WTC11 (cell line): ENCODE results near the gene HAND2. TPM values are rescaled to one million over a fixed set of nuclear protein-coding genes. Genes with fewer than 3 reads are reported as not detected.
A peak's percentile ranks its signal among the peaks of the same experiment; 100 is the strongest.

Source experiments
- ATAC-seq: fragments of 200-7000 bp; cut with Tn5 transposase; 2 replicates; pipeline ENCODE4 v1.10.0; 2021; ENCODE audit warnings: mild to moderate bottlenecking, moderate library complexity
- CTCF ChIA-PET: fragments of 300-600 bp; sonication (Branson Sonifier 250); formaldehyde crosslinking; loops from one replicate; lab custom pipeline; 2021; ENCODE audit warnings: antibody characterized with exemption; lab: Charles Lee
- POLR2A ChIA-PET: fragments of 350-600 bp; sonication (Branson Sonifier 250); formaldehyde crosslinking; loops from one replicate; lab custom pipeline; 2021; ENCODE audit warnings: antibody characterized with exemption; lab: Charles Lee
- DNase-seq: peaks from one replicate; pipeline ENCODE4 v3.0.0; 2021; ENCODE audit warnings: low spot score
- H3K27ac Mint-ChIP-seq: 2 replicates; pipeline ENCODE4 v1.8.0; 2021; ENCODE audit warnings: mixed read lengths
- H3K27me3 Mint-ChIP-seq: 2 replicates; pipeline ENCODE4 v1.8.0; 2021; ENCODE audit warnings: low read depth, mild to moderate bottlenecking, moderate library complexity, mixed read lengths
- H3K36me3 Mint-ChIP-seq: 2 replicates; pipeline ENCODE4 v1.8.0; 2021; ENCODE audit warnings: mixed read lengths
- H3K4me1 Mint-ChIP-seq: 2 replicates; pipeline ENCODE4 v1.8.0; 2022; ENCODE audit warnings: mixed read lengths
- H3K4me3 Mint-ChIP-seq: 2 replicates; pipeline ENCODE4 v1.8.0; 2021; ENCODE audit warnings: mild to moderate bottlenecking, moderate library complexity, mixed read lengths
- H3K9me3 Mint-ChIP-seq: 2 replicates; pipeline ENCODE4 v1.8.0; 2021; ENCODE audit warnings: mixed read lengths
- CBFB ChIP-seq: sonication (generic); formaldehyde crosslinking; IDR thresholded peaks from 2 replicates; pipeline ENCODE4 v1.8.1; 2022; ENCODE audit warnings: mild to moderate bottlenecking, low read depth, missing genetic modification reagents
- FOXJ3 ChIP-seq: sonication (generic); formaldehyde crosslinking; IDR thresholded peaks from 2 replicates; pipeline ENCODE4 v1.9.0; 2021; ENCODE audit warnings: missing genetic modification reagents, mild to moderate bottlenecking, borderline replicate concordance
- JAZF1 ChIP-seq: fragments of 250-450 bp; sonication (Bioruptor Pico); IDR thresholded peaks from 2 replicates; pipeline ENCODE4 v1.9.0; 2021; ENCODE audit warnings: moderate library complexity, mild to moderate bottlenecking, inconsistent platforms
- MXD4 ChIP-seq: fragments of 250-450 bp; sonication (Bioruptor Pico); IDR thresholded peaks from 2 replicates; pipeline ENCODE4 v1.8.0; 2021; ENCODE audit warnings: mild to moderate bottlenecking, moderate library complexity, borderline replicate concordance
- NFE2L1 ChIP-seq: sonication (generic); formaldehyde crosslinking; IDR thresholded peaks from 2 replicates; pipeline ENCODE4 v1.8.1; 2023; ENCODE audit warnings: missing genetic modification reagents
- NR2C2 ChIP-seq: sonication (generic); formaldehyde crosslinking; IDR thresholded peaks from 2 replicates; pipeline ENCODE4 v1.8.0; 2022; ENCODE audit warnings: mild to moderate bottlenecking, missing genetic modification reagents
- SMAD4 ChIP-seq: sonication (generic); formaldehyde crosslinking; IDR thresholded peaks from 2 replicates; pipeline ENCODE4 v1.8.0; 2022; ENCODE audit warnings: mild to moderate bottlenecking, missing genetic modification reagents
- ZNF121 ChIP-seq: sonication (generic); formaldehyde crosslinking; IDR thresholded peaks from 2 replicates; pipeline ENCODE4 v1.8.0; 2023; ENCODE audit warnings: missing genetic modification reagents
- total RNA-seq: library from RNA; stranded (reverse); gene quantifications from 3 replicates; pipeline ENCODE4 v1.2.3, GENCODE V29; 2021
- TF ChIP-seq, protein P1 (sequence below): sonication (generic); formaldehyde crosslinking; IDR thresholded peaks from 2 replicates; pipeline ENCODE4 v1.8.0; 2022; ENCODE audit warnings: mild to moderate bottlenecking, missing genetic modification reagents
- TF ChIP-seq, protein P2 (sequence below): sonication (generic); formaldehyde crosslinking; IDR thresholded peaks from 2 replicates; pipeline ENCODE4 v1.8.1; 2023; ENCODE audit warnings: mild to moderate bottlenecking, missing genetic modification reagents
- TF ChIP-seq, protein P3 (sequence below): sonication (generic); formaldehyde crosslinking; IDR thresholded peaks from 2 replicates; pipeline ENCODE4 v1.8.0; 2022; ENCODE audit warnings: mild to moderate bottlenecking, missing genetic modification reagents
- TF ChIP-seq, protein P4 (sequence below): fragments of 200-600 bp; IDR thresholded peaks from 2 replicates; pipeline ENCODE4 v1.8.0; 2022; ENCODE audit warnings: antibody characterized with exemption
- TF ChIP-seq, protein P5 (sequence below): sonication (generic); formaldehyde crosslinking; IDR thresholded peaks from 2 replicates; pipeline ENCODE4 v1.8.0; 2022; ENCODE audit warnings: missing genetic modification reagents

Gene HAND2
- total RNA-seq, 1 experiment from 2014 or later = 0.13 TPM

DNA sequence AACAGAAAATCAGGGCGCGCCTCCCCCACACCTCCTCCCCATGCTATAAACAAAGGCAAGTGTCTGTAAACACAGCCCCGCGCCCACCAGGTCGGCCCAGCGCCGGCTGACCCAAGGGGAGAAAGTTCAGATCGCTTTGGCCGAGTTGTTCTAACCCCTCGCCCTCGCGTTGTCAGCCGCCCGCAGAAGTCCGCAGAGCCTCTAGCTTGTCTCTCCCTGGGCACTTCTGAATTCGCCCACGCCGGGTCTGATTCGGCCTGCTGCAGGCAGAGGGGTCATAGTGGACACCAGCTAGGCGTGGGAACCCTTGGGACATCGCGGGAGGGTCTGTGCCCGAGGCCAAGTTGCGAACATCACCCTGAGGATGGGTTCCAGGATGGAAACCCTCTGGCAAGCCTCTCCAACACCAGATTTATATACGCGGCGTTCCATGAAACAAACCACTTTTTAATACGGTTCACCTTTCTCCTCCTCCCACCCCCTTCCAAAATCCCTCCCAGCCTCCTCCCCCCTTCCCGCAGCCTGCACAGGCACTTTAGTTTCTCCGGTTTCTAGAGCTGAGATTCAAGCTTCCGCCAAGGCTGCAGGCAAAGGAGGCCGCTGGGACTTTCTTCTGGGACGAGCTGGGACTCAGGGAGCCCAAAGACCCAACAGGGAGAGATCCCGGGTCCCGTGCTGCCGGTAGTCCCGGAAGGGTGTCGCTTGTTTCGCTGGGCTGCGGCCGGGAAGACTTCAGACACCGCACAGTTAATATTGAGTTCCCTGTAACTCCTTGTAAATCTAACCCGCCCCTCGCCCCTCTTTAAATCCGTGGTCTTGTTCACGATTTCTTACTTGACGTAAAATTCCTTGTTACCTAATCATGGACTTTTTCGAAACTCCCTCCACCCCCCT is 4.7 kb downstream of the HAND2 start:
- H3K9me3 Mint-ChIP-seq = no peaks in the 10 kb centered on the region
- peaks cover 99% of the 10 kb centered on the region for H3K27me3 Mint-ChIP-seq
- DNase-seq (no peak), ATAC-seq (no peak)
- H3K36me3 Mint-ChIP-seq = peaks cover 5% of the 10 kb centered on the region; the same call in 1 of the 2 replicates
- no peak overlapping the region for H3K27ac Mint-ChIP-seq
- H3K4me3 Mint-ChIP-seq = peak overlapping the region; percentile 50
- ChIA-PET CTCF (interaction anchor here (0.7 to 1.4 kb wide), 4 partner anchors 11 to 62 kb away, joined by 3 to 5 read pairs (median 4); no protein-coding TSS in a partner anchor), POLR2A (no interaction called here)
- H3K4me1 Mint-ChIP-seq = peaks cover 77% of the 10 kb centered on the region
- TF ChIP-seq, protein P1, sequence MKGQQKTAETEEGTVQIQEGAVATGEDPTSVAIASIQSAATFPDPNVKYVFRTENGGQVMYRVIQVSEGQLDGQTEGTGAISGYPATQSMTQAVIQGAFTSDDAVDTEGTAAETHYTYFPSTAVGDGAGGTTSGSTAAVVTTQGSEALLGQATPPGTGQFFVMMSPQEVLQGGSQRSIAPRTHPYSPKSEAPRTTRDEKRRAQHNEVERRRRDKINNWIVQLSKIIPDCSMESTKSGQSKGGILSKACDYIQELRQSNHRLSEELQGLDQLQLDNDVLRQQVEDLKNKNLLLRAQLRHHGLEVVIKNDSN (CRISPR knock-in tag) = no peak
- TF ChIP-seq SMAD4 (CRISPR knock-in tag) = no peak
- no peak for TF ChIP-seq CBFB (CRISPR knock-in tag)
- TF ChIP-seq NFE2L1 = no peak
- TF ChIP-seq, protein P2, sequence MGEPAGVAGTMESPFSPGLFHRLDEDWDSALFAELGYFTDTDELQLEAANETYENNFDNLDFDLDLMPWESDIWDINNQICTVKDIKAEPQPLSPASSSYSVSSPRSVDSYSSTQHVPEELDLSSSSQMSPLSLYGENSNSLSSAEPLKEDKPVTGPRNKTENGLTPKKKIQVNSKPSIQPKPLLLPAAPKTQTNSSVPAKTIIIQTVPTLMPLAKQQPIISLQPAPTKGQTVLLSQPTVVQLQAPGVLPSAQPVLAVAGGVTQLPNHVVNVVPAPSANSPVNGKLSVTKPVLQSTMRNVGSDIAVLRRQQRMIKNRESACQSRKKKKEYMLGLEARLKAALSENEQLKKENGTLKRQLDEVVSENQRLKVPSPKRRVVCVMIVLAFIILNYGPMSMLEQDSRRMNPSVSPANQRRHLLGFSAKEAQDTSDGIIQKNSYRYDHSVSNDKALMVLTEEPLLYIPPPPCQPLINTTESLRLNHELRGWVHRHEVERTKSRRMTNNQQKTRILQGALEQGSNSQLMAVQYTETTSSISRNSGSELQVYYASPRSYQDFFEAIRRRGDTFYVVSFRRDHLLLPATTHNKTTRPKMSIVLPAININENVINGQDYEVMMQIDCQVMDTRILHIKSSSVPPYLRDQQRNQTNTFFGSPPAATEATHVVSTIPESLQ (CRISPR knock-in tag) = no peak
- TF ChIP-seq, protein P3, sequence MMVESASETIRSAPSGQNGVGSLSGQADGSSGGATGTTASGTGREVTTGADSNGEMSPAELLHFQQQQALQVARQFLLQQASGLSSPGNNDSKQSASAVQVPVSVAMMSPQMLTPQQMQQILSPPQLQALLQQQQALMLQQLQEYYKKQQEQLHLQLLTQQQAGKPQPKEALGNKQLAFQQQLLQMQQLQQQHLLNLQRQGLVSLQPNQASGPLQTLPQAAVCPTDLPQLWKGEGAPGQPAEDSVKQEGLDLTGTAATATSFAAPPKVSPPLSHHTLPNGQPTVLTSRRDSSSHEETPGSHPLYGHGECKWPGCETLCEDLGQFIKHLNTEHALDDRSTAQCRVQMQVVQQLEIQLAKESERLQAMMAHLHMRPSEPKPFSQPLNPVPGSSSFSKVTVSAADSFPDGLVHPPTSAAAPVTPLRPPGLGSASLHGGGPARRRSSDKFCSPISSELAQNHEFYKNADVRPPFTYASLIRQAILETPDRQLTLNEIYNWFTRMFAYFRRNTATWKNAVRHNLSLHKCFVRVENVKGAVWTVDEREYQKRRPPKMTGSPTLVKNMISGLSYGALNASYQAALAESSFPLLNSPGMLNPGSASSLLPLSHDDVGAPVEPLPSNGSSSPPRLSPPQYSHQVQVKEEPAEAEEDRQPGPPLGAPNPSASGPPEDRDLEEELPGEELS (CRISPR knock-in tag) = peak; percentile 80; the same call in 1 of the 2 replicates
- TF ChIP-seq, protein P4, sequence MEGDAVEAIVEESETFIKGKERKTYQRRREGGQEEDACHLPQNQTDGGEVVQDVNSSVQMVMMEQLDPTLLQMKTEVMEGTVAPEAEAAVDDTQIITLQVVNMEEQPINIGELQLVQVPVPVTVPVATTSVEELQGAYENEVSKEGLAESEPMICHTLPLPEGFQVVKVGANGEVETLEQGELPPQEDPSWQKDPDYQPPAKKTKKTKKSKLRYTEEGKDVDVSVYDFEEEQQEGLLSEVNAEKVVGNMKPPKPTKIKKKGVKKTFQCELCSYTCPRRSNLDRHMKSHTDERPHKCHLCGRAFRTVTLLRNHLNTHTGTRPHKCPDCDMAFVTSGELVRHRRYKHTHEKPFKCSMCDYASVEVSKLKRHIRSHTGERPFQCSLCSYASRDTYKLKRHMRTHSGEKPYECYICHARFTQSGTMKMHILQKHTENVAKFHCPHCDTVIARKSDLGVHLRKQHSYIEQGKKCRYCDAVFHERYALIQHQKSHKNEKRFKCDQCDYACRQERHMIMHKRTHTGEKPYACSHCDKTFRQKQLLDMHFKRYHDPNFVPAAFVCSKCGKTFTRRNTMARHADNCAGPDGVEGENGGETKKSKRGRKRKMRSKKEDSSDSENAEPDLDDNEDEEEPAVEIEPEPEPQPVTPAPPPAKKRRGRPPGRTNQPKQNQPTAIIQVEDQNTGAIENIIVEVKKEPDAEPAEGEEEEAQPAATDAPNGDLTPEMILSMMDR = no peak
- no peak for TF ChIP-seq MXD4 (CRISPR knock-in tag)
- TF ChIP-seq NR2C2 (CRISPR knock-in tag) = no peak
- no peak for TF ChIP-seq FOXJ3 (CRISPR knock-in tag)
- TF ChIP-seq, protein P5, sequence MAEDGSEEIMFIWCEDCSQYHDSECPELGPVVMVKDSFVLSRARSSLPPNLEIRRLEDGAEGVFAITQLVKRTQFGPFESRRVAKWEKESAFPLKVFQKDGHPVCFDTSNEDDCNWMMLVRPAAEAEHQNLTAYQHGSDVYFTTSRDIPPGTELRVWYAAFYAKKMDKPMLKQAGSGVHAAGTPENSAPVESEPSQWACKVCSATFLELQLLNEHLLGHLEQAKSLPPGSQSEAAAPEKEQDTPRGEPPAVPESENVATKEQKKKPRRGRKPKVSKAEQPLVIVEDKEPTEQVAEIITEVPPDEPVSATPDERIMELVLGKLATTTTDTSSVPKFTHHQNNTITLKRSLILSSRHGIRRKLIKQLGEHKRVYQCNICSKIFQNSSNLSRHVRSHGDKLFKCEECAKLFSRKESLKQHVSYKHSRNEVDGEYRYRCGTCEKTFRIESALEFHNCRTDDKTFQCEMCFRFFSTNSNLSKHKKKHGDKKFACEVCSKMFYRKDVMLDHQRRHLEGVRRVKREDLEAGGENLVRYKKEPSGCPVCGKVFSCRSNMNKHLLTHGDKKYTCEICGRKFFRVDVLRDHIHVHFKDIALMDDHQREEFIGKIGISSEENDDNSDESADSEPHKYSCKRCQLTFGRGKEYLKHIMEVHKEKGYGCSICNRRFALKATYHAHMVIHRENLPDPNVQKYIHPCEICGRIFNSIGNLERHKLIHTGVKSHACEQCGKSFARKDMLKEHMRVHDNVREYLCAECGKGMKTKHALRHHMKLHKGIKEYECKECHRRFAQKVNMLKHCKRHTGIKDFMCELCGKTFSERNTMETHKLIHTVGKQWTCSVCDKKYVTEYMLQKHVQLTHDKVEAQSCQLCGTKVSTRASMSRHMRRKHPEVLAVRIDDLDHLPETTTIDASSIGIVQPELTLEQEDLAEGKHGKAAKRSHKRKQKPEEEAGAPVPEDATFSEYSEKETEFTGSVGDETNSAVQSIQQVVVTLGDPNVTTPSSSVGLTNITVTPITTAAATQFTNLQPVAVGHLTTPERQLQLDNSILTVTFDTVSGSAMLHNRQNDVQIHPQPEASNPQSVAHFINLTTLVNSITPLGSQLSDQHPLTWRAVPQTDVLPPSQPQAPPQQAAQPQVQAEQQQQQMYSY = no peak
- no peak for TF ChIP-seq JAZF1 (CRISPR knock-in tag)
- peak; percentile 45; the same call in 1 of the 2 replicates for TF ChIP-seq ZNF121 (CRISPR knock-in tag)
